Endometrial microvascular endothelial cells (primary cell): ENCODE measurements around the gene HTRA1. TPM values are rescaled to one million over a fixed set of nuclear protein-coding genes. Genes with fewer than 3 reads are reported as not detected.

Experiments
- in situ Hi-C: cut with HindIII; loops from 2 replicates; pipeline ENCODE4 v1.10.0; 2017; ENCODE audit warnings: low sequenced_read_pairs, low pct_unique_long_range_greater_than_20kb; ENCODE audit errors: inconsistent ontology term
- total RNA-seq: library from RNA; depleted of rRNA; stranded (reverse); fragments of >200 nt; gene quantifications from one replicate; pipeline ENCODE4 v1.2.3, GENCODE V29; 2015; ENCODE audit errors: inconsistent ontology term

Gene HTRA1
- total RNA-seq, 1 donor from 2014 or later: 60.0 TPM

DNA sequence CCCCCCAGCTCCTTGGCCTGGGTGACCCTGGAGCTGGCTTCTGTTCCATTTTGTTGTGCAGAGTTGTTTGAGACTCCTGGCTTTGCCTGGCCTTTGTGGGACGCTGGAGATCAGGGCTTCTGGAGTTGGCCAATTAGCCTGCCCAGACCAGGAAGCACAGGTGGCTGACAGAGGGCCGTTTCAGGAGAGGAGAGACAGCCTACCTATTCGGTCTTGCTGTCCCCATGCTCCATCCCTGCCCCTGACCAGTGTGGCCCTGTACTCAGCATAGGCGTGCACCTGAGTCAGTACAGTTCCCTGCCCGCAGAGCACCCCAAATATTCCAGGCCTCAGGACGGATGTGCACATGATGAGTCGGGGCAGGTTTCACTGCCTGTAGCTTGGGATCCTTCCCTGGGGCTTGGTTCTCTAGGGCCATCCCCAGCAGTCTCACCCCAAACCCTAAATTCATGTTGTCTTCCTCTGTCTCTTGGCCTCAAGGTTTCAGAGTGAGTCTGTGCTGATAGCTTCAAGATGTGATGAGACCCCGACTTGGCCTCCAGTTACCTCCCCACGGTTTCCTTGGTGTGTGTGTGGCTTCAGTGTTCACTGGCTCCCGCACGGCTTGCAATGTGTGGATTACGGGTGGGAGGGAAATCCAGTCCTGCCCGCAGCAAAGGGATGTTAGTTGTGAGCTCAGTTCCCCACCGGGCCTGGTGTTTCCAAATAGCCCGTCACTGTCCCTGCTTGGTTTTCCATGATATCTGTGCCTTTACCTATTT is 44.7 kb downstream of the HTRA1 start:
- in situ Hi-C loops: no loop called here

DNA sequence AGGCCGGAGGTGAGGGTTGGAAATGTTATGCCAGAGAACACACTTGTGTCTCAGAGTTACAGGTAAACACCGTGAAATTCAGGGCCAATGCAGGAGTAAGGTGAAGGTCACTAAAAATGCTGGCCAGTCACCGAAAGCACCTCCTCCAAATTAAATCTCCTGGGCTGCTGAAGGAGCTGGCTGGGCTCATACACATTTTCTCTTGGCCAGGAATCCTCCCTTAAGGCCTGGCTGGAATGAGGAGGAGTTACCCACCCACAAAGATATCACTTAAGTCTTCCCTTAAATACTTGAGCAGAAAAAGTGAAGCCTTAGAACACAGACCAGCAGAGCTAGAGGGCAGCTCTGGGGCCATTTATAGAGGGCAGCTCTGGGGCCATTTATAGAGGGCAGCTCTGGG is 46.3 kb downstream of the HTRA1 start:
- in situ Hi-C loops: no loop called here

- in situ Hi-C loops: no loop called here
Observed at GRCh38 chr10:122508021-122508420, 46.7 kb downstream of the HTRA1 start.

DNA sequence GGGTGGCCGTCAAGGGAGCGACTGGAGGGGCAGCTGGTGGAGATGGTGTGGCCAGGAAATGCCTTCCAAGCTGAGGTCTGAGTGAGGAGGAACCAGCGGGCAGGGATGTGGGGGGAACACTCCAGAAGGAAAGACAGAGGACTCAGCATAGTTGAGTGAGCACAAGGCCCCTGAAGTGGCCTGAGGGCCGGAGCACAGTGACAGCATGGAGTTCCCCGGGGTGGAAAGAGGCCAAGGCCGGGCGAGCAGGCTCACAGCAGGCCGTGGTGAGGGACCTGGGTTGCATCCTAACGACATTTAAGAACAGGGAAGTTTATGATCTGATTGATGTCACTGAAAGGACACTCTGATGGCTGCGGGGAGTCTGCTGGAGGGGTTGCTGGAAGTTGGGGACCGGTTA is 48.0 kb downstream of the HTRA1 start:
- in situ Hi-C loops: no loop called here

DNA sequence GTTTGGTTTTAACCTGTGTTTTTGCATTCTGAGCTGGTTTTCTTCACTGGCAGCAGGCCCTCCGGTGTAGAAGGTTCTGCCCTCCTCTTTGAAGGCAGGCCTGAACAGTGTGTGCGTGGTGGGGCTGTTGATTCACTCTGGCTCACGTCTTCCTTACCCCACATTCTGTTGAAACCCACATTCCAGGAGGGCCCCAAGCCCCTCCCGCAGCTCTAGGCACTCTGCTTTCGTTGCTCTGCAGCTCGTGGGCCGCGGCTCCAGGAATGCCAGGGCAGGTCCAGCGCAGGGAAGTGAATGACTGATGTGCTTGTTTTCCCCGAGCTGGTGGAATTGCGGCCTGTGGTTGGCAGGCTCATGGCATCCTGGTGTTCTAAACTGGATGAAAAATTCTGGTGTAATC is 49.0 kb downstream of the HTRA1 start:
- in situ Hi-C loops: no loop called here

- in situ Hi-C loops: no loop called here
Observed at GRCh38 chr10:122510736-122511135, 49.4 kb downstream of the HTRA1 start.

DNA sequence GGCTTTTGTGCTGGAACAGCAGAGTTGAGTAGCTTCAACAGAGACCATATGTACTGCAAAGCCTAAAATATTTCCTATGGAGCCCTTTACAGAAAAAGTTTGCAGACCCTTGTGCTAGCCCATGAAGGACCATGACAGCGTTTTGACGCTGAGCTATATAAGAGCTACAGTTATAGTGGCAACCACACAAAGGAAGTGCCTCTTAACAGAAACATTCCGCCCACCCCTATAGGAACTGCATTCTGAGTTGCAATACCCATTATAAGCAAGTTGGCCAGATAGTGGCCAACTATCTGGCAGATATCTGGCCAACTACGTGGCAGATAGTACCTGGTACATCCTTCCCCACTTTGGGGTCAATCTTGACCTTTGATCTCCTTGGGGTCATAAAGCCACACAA is 51.7 kb downstream of the HTRA1 start:
- in situ Hi-C loops: no loop called here

GRCh38 chr10:122514045-122514840 is 52.9 kb downstream of the HTRA1 start:
- in situ Hi-C loops: no loop called here

- in situ Hi-C loops: no loop called here
Observed at GRCh38 chr10:122515022-122515424, 53.7 kb downstream of the HTRA1 start.

- in situ Hi-C loops: no loop called here
Observed at GRCh38 chr10:122515588-122516231, 54.4 kb downstream of the HTRA1 start.

GRCh38 chr10:122516734-122517133 is 55.4 kb downstream of the HTRA1 start:
- in situ Hi-C loops: no loop called here

DNA sequence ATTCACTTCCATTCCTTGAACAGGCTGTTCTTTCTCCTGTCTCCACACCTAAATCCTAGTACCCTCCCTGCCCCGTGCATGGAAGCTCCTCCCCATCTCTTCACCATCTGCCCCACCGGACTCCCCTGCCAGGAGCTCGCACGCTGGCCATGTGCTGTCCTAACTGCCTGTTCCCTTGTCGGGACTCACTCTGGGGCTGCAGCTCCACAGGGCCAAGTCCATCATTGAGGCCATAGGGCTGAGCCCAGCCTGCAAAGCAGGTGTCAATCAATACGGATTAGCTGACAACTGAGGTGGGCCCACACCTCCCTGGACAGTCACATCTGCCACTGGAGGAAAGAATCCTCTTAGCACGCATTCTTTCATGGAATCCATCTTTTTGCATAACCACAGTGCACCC is 57.8 kb downstream of the HTRA1 start:
- in situ Hi-C loops: no loop called here

GRCh38 chr10:122519873-122520272 is 58.5 kb downstream of the HTRA1 start:
- in situ Hi-C loops: no loop called here

DNA sequence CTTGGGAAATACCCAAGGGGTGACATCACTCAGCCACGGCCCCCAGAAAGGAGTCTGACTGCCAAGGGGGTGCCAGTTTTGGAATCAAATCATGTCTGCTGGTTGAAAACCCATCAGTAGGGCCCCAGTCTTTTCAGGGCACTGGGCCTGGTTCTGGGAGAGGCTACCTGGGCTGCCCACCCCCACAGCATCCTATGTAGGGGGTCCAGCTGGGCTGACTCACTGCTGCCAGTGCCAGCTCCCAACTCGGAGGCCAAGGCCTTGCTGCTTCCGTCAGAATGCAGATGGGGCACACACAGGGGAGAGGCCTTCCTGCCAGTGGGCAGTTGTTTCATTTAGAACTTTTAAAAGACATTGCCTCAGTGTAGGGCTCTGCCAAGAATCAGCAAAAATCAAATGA is 59.7 kb downstream of the HTRA1 start:
- in situ Hi-C loops: no loop called here

DNA sequence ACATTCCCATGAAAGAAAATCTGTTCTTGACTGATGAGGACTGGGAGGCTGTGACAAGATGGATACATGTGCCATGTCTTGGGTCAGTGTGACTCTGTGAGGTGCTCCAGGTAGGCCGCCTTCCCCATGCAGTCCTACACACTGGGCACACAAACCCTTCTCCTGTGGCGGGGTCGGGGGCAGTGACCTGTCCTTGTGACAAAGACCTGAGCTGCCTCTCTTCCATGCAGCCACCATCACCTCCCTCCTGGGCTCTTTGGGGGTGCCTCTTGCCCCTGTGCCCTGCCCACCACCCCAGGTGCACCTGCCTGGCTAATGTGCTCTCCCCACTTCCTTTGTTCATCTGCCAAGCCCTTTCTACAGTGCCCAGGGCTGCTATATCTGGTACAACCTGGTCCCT is 63.5 kb downstream of the HTRA1 start:
- in situ Hi-C loops: no loop called here

DNA sequence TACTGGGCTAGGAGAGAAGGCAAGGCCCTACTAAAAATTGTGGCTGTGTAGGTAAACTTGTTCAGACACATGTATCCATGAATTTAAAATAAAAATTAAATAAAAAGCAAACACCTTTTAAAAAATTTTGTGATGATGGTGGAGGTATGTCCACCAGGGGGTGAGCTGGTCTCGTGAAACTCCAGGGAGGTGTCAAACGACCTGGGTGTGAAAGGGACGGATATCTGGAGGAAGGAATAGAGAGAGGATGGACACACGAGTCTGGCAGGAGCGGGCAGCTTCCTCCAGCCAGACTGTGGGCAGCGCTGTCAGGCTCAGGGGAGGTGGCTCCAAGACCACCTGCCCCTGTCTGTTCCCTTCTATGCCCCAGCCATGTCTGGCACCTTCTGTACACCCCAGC is 64.4 kb downstream of the HTRA1 start:
- in situ Hi-C loops: no loop called here

DNA sequence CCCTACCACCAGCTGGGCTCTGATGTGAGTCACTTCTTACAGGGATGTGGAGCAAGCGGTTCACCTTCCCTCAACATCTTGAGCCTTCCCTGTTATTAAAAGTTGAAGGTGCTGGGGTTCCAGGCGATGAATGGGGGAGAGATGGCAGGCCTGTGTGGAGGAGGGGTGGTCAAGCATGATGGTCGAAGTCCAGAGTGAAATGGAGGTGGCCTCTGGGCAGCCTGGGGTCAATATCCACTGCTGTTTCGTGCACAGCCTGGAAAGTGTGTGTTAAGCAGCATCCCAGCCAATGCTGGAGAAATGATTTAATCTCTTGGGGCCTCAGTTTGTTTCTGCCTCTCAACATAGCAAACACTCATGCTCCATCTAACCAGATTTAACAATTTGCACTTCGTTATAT is 65.5 kb downstream of the HTRA1 start:
- in situ Hi-C loops: no loop called here

GRCh38 chr10:122530177-122530576 is 68.8 kb downstream of the HTRA1 start:
- in situ Hi-C loops: no loop called here

DNA sequence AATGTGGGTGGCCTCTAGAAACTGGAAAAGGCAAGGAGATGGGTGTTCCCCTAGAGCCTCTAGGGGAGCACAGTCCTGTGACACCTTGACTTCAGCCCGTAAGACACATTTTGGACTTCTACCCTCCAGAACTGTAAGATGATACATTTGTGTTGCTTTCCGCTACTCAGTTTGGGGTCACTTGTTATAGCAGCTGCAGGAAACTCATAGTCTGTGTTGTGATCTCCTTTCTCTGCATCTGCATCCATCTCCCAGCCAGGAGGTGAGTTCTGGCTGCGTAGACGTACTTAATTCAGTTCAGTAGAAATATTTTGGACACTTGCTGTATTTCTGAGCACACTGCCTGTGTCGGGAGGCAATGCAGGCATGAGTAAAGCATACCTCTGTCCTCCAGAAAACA is 69.9 kb downstream of the HTRA1 start:
- in situ Hi-C loops: no loop called here

GRCh38 chr10:122531939-122532338 is 70.6 kb downstream of the HTRA1 start:
- in situ Hi-C loops: no loop called here
